ENCODE measurements around the gene R3HDM2.

- TF ChIP-seq JUND (CRISPR knock-in tag; IDR thresholded peaks at IDR 0.05): no peak
- no peak for TF ChIP-seq TAF1 (CRISPR knock-in tag; IDR thresholded peaks at IDR 0.05)
- no peak for TF ChIP-seq BRCA1 (CRISPR knock-in tag; IDR thresholded peaks at IDR 0.05)
- no peak for TF ChIP-seq THAP8 (CRISPR knock-in tag; IDR thresholded peaks at IDR 0.05; ENCODE audit: borderline replicate concordance)
- TF ChIP-seq, protein P1, sequence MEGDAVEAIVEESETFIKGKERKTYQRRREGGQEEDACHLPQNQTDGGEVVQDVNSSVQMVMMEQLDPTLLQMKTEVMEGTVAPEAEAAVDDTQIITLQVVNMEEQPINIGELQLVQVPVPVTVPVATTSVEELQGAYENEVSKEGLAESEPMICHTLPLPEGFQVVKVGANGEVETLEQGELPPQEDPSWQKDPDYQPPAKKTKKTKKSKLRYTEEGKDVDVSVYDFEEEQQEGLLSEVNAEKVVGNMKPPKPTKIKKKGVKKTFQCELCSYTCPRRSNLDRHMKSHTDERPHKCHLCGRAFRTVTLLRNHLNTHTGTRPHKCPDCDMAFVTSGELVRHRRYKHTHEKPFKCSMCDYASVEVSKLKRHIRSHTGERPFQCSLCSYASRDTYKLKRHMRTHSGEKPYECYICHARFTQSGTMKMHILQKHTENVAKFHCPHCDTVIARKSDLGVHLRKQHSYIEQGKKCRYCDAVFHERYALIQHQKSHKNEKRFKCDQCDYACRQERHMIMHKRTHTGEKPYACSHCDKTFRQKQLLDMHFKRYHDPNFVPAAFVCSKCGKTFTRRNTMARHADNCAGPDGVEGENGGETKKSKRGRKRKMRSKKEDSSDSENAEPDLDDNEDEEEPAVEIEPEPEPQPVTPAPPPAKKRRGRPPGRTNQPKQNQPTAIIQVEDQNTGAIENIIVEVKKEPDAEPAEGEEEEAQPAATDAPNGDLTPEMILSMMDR (CRISPR knock-in tag; IDR thresholded peaks at IDR 0.05): no peak
- TF ChIP-seq KAT7 (CRISPR knock-in tag; IDR thresholded peaks at IDR 0.05; ENCODE audit: borderline replicate concordance): no peak
- no peak for TF ChIP-seq ZNF335 (CRISPR knock-in tag; IDR thresholded peaks at IDR 0.05)
- no peak for TF ChIP-seq USF2 (IDR thresholded peaks at IDR 0.05; ENCODE audit: low read depth, low read length)
- no peak for TF ChIP-seq USF2 (CRISPR knock-in tag; IDR thresholded peaks at IDR 0.05; ENCODE audit: borderline replicate concordance)
- no peak for TF ChIP-seq CAMTA2 (CRISPR knock-in tag; IDR thresholded peaks at IDR 0.05; ENCODE audit: borderline replicate concordance)
- TF ChIP-seq HNRNPUL1 (IDR thresholded peaks at IDR 0.05; ENCODE audit: low read depth, low read length): no peak
- no peak for TF ChIP-seq SIN3A (IDR thresholded peaks at IDR 0.05; ENCODE audit: borderline replicate concordance, low read depth, low read length)
- no peak for TF ChIP-seq HDAC2 (CRISPR knock-in tag; IDR thresholded peaks at IDR 0.05)
- TF ChIP-seq PCBP1 (IDR thresholded peaks at IDR 0.05; ENCODE audit: borderline replicate concordance, low read depth, low read length): no peak
Measured at GRCh38 chr12:57239587-57240065, 191.2 kb downstream of the R3HDM2 start.
